Measurements from ENCODE around the gene EMC9. TPM values are rescaled to one million over a fixed set of nuclear protein-coding genes. Genes with fewer than 3 reads are reported as not detected.

EMC9 gene
- total RNA-seq, 2 donors from 2014 or later: 9.9 to 21.1 TPM

- no peak for TF ChIP-seq POLR2A (IDR thresholded peaks at IDR 0.05)
- no peak for TF ChIP-seq CTCF (IDR thresholded peaks at IDR 0.05)
- intact Hi-C loops (cut with DNase I): no loop called here
- ATAC-seq (no peak), DNase-seq (no peak)
- H3K4me3 ChIP-seq: no peak overlapping the region
- WGBS, 2 donors: 94 to 95% methylated on average over 6 to 16 of the region's 16 CpGs
- H3K9me3 ChIP-seq: no peaks in the 10 kb centered on the region
- H3K27me3 ChIP-seq: no peaks in the 10 kb centered on the region
- peaks cover 18% of the 10 kb centered on the region for H3K4me1 ChIP-seq
- H3K36me3 ChIP-seq (replicated peaks in 1 of 2; ENCODE audit: insufficient read depth in 1 of 2, low read depth in 2 of 2): peaks cover 0 to 29% of the 10 kb centered on the region in 2 donors
- H3K27ac ChIP-seq: no peak overlapping the region
Observed at GRCh38 chr14:24151404-24152080, 10.2 kb upstream of the EMC9 start.

- WGBS, 2 donors: 74 to 80% methylated on average over 6 to 7 of the region's 9 CpGs
- DNase-seq: no peak
- peaks cover 0 to 24% of the 10 kb centered on the region in 2 donors for H3K36me3 ChIP-seq (replicated peaks in 1 of 2; ENCODE audit: insufficient read depth in 1 of 2, low read depth in 2 of 2)
Observed at GRCh38 chr14:24150993-24151392, 9.6 kb upstream of the EMC9 start.

GRCh38 chr14:24150567-24150966, 9.2 kb upstream of the EMC9 start:
- Histone ChIP-seq H3K4me1 (peaks cover 25% of the 10 kb centered on the region), H3K4me3 (no peak overlapping the region), H3K27me3 (no peaks in the 10 kb centered on the region), H3K27ac (no peak overlapping the region), H3K36me3 (replicated peaks in 1 of 2; ENCODE audit: insufficient read depth in 1 of 2, low read depth in 2 of 2) (peaks cover 0 to 22% of the 10 kb centered on the region in 2 donors), H3K9me3 (no peaks in the 10 kb centered on the region)
- intact Hi-C loops (cut with DNase I): no loop called here
- WGBS, 2 donors: 83 to 91% methylated on average over 8 to 9 of the region's 9 CpGs
- ATAC-seq (no peak), DNase-seq (no peak)
- TF ChIP-seq CTCF (IDR thresholded peaks at IDR 0.05): no peak
- no peak for TF ChIP-seq POLR2A (IDR thresholded peaks at IDR 0.05)

More at GRCh38 chr14:24150993-24151392, 9.6 kb upstream of the EMC9 start:
- Histone ChIP-seq H3K4me3 (no peak overlapping the region), H3K9me3 (no peaks in the 10 kb centered on the region), H3K4me1 (peaks cover 21% of the 10 kb centered on the region), H3K27me3 (no peaks in the 10 kb centered on the region), H3K27ac (no peak overlapping the region)
- TF ChIP-seq POLR2A (IDR thresholded peaks at IDR 0.05) (no peak), CTCF (IDR thresholded peaks at IDR 0.05) (no peak)
- ATAC-seq: no peak
- intact Hi-C loops (cut with DNase I): no loop called here

- H3K9me3 ChIP-seq: no peaks in the 10 kb centered on the region
- WGBS, 2 donors: 81 to 87% methylated on average over 8 to 9 of the region's 9 CpGs
- TF ChIP-seq CTCF (IDR thresholded peaks at IDR 0.05) (no peak), POLR2A (IDR thresholded peaks at IDR 0.05) (no peak)
- peaks cover 30% of the 10 kb centered on the region for H3K4me1 ChIP-seq
- peaks cover 0 to 18% of the 10 kb centered on the region in 2 donors for H3K36me3 ChIP-seq (replicated peaks in 1 of 2; ENCODE audit: insufficient read depth in 1 of 2, low read depth in 2 of 2)
- H3K27ac ChIP-seq: no peak overlapping the region
- intact Hi-C loops (cut with DNase I): no loop called here
- DNase-seq (no peak), ATAC-seq (no peak)
- no peak overlapping the region for H3K4me3 ChIP-seq
- H3K27me3 ChIP-seq: no peaks in the 10 kb centered on the region
Observed at GRCh38 chr14:24150061-24150460, 8.7 kb upstream of the EMC9 start.
